ENCODE measurements around the gene PACSIN1.

The PACSIN1 gene

DNA sequence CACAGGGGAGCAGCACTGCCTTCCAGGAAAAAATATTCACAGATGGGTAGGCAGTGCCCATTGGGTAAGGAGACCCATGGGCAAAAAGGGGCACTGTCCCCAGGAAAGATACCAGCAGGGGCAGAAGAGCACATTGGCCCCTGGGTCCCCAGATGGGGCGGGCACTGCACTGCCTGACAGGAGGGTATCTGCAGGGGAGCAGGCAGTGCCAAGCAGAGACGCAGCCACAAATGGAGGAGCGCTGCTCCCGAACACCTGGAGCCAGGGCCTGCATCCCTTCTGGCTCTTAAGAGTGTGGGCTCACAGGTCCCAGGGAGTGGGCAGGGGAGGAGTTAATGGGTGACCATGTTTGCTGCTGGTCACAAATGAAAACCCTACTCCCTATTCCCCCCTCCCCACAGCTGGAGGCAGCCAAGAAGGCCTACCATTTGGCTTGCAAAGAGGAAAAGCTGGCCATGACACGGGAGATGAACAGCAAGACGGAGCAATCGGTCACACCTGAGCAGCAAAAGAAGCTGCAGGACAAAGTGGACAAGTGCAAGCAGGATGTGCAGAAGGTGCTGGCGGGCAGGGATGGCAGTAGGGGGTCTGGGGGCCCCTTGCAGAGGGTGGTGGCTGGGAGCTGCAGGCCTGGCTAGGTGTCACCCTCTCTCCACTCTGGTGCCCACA lies 63.3 kb downstream of the PACSIN1 start:
- no peak for DNase-seq

DNA sequence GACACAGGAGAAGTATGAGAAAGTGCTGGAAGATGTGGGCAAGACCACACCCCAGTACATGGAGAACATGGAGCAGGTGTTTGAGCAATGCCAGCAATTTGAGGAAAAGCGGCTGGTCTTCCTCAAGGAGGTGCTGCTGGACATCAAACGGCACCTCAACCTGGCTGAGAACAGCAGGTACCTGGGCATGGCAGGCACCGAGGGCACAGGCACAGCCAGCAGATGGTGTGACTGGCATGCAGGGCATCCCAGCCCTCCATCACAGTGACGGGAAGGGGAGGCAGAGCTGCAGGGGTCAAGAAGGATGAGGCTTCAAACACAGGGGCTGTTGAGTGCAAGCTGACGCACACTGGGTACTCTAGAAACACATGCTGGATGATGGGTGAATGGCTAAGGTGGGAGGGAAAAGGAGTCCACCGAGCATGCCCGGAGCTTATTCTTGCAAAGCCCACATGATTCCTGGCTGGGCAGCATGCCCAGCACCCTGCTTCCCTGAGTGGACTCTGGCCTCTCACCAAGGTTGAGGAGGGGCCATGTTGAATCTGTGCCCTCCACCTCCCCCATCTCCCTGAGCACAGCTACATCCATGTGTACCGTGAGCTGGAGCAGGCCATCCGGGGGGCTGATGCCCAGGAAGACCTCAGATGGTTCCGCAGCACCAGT lies 63.9 kb downstream of the PACSIN1 start:
- no peak for DNase-seq

- no peak for DNase-seq
Observed at GRCh38 chr6:34530753-34531365, 65.0 kb downstream of the PACSIN1 start.

- DNase-seq, result peak; percentile 47
Observed at GRCh38 chr6:34531580-34532201, 65.8 kb downstream of the PACSIN1 start.

- DNase-seq, result no peak
Observed at GRCh38 chr6:34532230-34532629, 66.4 kb downstream of the PACSIN1 start.

GRCh38 chr6:34534146-34534545 lies 68.3 kb downstream of the PACSIN1 start:
- DNase-seq, result no peak

- no peak for DNase-seq
Observed at GRCh38 chr6:34534656-34535055, 68.8 kb downstream of the PACSIN1 start.

- no peak for DNase-seq
Observed at GRCh38 chr6:34535199-34535598, 69.3 kb downstream of the PACSIN1 start.

DNA sequence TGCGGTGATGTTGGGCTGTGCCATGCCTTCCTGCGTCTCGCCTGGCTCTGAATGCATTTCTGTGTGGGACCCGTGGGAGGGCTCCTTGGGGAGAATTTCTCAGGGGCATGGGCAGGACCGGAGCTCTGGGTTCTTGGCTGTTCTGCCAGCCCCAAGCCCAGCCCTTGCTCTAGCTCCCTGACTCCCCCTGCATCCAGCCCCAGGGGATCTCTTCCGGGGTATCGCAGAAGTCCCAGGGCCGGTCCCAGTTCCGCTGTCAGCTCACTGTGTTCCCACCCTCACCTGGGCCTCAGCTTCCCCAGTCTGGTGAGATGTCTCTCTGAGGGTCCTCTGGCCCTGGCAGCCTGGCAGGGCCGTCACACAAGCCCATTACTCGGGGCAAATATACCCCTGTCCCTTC lies 69.8 kb downstream of the PACSIN1 start:
- DNase-seq, result no peak

DNA sequence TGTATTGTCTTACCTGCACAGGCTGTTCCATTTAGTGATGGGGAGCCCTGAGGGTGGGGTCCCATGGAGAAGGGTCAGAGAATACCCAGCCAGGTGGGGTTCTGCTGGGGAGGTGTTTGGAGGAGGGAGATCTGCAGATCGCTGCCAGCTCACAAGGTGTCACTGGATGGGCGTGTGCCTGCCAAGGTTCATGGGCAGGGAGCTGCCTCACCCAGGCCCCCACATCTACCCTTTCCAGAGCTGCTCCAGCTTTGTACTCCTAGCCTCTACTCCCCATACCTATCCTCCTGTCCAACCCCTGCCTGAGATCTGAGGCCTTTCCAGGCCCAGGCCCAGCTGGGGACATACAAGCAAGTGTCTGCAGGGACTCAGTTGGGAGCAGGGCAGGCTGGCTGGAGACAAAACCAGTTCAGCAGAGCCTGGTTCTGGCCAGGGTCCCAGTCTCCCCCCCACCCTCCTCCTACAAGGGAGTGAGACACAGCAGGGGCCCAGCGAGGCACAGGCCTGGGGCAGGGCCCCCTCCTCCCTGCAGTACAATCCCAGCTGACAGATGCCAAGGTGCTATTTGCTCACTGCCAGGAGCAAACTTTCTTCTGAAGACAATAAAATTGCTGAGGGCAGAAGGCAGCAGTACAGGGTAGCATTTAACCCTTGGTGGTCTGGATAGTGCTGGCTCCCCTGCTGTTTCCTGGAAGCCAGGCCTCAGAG lies 70.5 kb downstream of the PACSIN1 start:
- no peak for DNase-seq

GRCh38 chr6:34536959-34537848 lies 71.3 kb downstream of the PACSIN1 start:
- DNase-seq, result no peak

DNA sequence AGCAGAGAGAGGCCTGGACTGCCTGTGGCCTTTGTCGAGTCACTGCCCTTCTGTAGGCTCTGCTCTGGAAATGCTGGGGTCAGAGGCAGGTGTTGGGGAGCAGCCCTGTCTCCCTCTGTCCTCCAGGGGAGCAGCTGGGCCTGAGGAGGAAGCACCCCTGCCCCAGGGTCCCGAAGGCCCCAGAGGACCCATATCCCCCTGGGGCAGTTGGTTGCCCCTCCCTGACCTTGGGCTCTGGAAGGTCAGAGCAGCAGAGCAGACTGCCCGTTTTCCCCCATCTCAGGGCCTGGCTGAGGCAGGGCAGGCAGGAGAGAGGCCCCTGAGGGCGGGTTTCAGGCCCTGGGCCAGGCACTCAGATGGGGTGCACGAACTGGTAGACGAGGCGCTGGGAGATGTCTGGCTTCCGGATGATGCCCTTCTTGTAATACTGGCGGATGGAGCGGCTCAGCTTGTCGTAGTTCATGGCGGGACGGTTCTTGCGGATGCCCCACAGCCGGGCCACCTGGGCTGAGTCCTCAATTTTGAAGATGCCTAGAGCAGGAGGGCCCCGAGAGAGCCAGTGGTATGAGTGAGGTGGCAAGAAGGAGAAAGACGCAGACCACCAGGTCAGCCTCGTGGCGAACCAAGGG lies 72.2 kb downstream of the PACSIN1 start:
- no peak for DNase-seq

GRCh38 chr6:34538581-34538980 lies 72.7 kb downstream of the PACSIN1 start:
- no peak for DNase-seq

DNA sequence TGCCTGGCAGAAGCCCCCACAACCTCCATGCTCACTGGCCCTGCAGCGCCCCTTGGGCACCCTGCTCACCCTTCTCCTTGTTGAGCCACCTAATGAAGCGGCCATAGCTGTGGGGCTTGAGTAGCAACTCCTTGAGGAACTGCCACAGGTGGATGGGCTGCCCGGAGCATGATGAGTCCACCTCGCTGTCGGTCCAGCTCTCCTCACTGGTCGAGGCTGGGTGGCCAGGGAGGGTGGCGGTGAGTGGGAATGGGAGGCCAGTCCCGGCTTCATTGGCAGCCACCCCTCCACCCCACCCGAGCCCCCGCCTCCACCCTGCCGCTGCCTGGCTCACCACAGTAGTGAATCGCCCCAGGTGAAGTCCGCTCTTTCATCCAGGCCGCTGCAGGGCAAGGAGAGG lies 73.3 kb downstream of the PACSIN1 start:
- no peak for DNase-seq

GRCh38 chr6:34540222-34540621 lies 74.3 kb downstream of the PACSIN1 start:
- DNase-seq, result no peak

DNA sequence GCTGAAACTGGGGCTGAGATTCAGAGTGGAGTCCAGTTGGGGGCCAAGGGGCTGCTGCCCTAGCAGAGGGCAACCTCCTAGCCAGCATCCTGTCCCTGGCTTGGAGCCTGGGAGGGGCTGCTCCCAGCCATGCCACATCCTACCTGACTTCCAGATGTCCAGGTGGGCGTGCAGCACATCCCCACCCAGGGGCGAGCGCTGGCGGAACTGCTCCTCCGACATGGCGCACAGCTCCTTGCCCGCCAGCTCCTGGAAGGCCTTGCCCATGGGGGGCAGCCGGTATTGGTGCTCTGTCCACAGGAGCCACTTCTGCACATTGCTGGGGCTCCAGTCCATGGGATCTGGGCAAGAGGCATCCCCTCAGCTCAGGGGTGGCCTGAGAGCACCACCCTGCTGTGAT lies 75.0 kb downstream of the PACSIN1 start:
- DNase-seq, result no peak

DNA sequence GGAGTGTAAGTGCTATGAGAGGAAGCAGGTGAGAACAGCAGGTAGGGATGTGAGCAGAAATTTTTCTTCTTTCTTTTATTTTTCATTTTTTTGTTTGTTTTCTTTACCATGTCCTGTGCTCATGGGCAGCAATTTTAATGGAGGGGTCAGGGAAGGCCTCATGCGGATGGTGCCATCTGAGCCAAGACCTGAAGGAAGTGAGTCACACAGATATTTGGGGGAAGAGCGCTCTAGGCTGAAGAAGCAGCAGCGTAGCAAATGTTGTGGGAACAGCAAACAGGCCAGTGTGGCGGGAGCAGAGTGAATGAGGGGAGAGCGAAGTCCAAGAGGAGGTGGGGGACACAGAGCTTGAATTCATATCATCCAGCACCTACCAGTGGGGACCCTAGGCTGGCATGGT lies 77.5 kb downstream of the PACSIN1 start:
- no peak for DNase-seq

GRCh38 chr6:34544052-34544604 lies 78.3 kb downstream of the PACSIN1 start:
- no peak for DNase-seq

DNA sequence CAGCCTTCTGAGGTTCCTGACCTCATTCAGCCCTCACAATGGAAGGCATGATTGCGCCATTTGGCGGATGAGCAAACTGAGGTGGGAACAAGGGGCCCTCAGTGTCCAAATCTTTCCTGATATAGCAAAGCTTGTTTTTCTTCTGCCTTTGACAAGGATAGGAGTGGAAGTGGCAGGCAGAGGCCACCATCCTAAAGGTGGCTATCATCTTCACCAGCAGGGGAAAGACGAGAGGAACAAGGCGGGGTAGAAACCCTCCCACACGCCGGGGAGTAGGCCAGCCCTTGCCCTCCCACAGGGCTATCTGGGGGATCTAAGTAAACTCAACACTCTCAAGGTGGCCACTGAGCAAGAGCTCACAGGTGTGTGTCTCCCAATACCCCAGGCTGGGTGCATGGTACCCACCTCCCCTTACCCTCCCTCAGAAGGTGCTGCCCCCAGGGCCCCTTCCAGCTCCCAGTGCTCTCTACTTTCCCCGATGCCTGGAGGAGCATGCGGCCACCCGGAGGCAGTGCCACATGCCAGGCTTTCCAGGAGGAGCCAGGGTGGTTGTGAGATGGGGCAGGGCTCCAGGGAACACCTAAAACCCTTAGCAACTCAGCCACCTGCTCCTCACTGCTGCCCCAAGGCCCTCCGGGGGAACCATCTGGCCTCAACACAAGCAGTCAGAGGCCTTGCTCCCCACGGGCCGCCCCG lies 79.0 kb downstream of the PACSIN1 start:
- DNase-seq, result no peak

DNA sequence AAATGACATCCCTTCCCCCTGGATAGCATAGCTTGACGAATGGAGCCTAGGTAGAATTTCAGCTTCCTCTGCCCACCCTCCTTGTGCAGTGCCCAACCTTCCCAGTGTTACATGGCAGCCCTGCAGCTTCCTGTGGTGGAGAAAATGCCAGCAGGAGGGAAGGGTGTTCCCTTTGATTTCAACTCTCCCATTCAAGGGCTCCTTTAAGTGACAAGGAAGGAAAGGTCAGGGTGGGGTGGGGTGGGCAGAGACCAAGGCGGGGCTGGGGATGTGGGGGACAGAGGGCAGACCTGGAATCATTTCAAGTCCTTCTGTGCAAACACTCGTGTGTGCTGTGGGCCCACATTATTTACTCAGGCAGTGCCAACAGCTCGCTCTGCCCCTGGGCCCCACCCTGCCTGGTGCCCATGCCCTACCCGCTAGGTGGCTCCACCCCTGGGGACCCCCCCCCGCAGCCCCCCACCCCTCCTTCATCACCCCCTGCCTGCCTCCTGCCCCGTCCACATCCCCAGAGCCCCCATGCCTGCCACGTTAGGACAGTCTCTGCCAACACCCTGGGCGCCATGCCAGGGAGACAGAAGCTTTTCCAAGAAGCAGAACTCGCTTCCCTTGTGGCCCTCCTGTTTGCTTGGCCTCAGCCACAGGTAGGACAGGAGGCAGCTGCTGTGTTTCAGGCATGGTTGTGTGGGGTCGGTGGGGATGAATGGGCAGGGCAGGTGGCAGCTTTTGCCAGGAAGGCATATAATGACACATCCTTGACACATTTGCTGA lies 80.9 kb downstream of the PACSIN1 start:
- no peak for DNase-seq

Measured in CD4-positive, alpha-beta T cell treated with Interleukin-17A for 4 hours (primary cell).